ENCODE results near the gene ATG2A. TPM values are rescaled to one million over a fixed set of nuclear protein-coding genes. Genes with fewer than 3 reads are reported as not detected.

Gene ATG2A
- total RNA-seq, 6 donors from 2014 or later, result 24.6 to 59.2 (median 33.3) TPM

GRCh38 chr11:64906314-64906635, 10.7 kb downstream of the ATG2A start:
- 94 to 96% methylated on average over 8 to 10 of the region's 13 CpGs for WGBS, 2 donors
- Histone ChIP-seq H3K9me3 (no peaks in the 10 kb centered on the region), H3K4me1 (no peaks in the 10 kb centered on the region), H3K36me3 (peaks cover 39 to 99% (median 94%) of the 10 kb centered on the region in 4 donors), H3K27ac (no peak overlapping the region), H3K27me3 (no peaks in the 10 kb centered on the region), H3K4me3 (no peak overlapping the region)
- no peak for ATAC-seq (ENCODE audit: low FRiP score in 2 of 2)
- DNase-seq, result no peak
- no peak for TF ChIP-seq CTCF (IDR thresholded peaks at IDR 0.05)
- no peak for TF ChIP-seq POLR2AphosphoS5 (IDR thresholded peaks at IDR 0.05)
- TF ChIP-seq EP300 (IDR thresholded peaks at IDR 0.05), result no peak
- no peak for TF ChIP-seq POLR2A (IDR thresholded peaks at IDR 0.05)

GRCh38 chr11:64905516-64906313, 11.3 kb downstream of the ATG2A start:
- Histone ChIP-seq H3K4me3 (no peak overlapping the region), H3K27ac (no peak overlapping the region), H3K27me3 (no peaks in the 10 kb centered on the region), H3K36me3 (peaks cover 39 to 99% (median 91%) of the 10 kb centered on the region in 4 donors), H3K4me1 (no peaks in the 10 kb centered on the region), H3K9me3 (no peaks in the 10 kb centered on the region)
- ATAC-seq (ENCODE audit: low FRiP score in 2 of 2) (no peak), DNase-seq (no peak)
- 88 to 95% methylated on average over 9 to 25 of the region's 25 CpGs for WGBS, 2 donors
- TF ChIP-seq EP300 (IDR thresholded peaks at IDR 0.05) (no peak), POLR2AphosphoS5 (IDR thresholded peaks at IDR 0.05) (no peak), CTCF (IDR thresholded peaks at IDR 0.05) (no peak), POLR2A (IDR thresholded peaks at IDR 0.05) (no peak)

DNA sequence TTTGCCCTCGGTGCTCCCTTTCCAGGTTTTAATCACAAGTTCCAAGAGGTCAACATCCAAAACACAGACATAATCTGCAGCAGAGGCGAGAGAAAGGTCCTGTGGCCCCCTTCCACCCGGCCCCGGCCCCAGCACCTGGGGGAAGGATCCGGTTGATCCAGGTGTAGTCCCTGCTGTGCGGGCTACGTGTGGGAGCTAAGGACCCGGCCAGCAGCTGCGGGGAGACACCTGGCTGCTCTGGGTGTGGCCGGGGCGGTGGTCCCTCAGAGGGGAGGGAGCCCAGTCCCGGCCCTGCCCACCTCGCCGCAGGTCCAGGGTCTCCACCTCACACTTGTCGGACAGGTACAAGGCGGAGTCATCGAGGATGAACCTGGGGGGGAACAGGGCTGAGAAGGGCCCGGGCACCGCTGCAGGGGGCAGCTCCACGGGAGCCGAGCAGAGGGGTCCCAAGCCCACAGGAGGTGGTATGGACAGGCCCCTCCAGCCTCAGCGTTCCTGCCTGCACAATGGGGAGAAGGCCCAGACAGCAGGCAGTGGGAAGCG, 13.6 kb downstream of the ATG2A start:
- no peak for ATAC-seq (ENCODE audit: low FRiP score in 2 of 2)
- no peak for DNase-seq
- H3K4me3 ChIP-seq, result no peak overlapping the region
- no peaks in the 10 kb centered on the region for H3K4me1 ChIP-seq
- no peak overlapping the region for H3K27ac ChIP-seq
- peaks cover 44 to 99% (median 86%) of the 10 kb centered on the region in 4 donors for H3K36me3 ChIP-seq
- TF ChIP-seq CTCF (IDR thresholded peaks at IDR 0.05) (no peak), POLR2AphosphoS5 (IDR thresholded peaks at IDR 0.05) (no peak), POLR2A (IDR thresholded peaks at IDR 0.05) (no peak), EP300 (IDR thresholded peaks at IDR 0.05) (no peak)
- 95 to 96% methylated on average over 11 to 22 of the region's 23 CpGs for WGBS, 2 donors
- no peaks in the 10 kb centered on the region for H3K9me3 ChIP-seq
- H3K27me3 ChIP-seq, result no peaks in the 10 kb centered on the region

DNA sequence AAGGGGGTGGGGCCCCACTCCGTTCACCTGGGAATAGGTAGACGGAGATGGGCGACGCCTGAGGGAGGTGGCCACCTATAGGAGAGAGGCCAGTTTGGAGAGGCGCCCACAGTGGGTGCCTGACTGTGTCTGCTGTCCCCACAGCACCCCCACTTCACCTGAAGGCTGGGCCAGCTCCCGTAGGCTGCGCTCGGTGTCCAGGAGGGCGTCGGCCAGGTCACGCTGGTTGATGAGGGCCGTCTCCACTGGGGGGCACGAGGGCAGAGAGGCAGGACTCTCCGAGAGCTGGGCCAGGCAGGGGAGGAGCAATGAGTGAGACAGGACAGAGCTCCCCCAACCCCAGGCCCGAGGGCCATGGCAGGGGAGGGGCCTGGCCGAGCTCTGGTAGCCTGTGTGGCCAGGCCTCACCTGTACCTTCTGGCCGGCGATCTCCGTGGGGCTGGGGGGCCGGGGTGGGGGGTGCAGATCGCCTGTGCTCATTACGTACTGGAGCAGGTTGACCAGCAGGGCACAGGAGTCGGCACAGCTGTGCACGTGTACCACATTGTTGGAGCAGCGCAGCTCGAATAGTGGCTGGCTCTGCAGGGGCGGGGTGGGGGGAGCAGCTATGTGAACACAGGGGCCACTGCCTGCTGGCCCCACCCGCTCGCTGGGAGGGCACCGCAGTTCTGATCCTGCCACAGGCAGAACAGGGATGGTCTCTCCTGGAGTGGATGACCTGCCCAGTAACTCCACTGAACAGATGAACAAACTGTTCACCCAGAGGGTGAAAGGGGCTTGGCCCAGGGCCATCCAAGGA, 14.7 kb downstream of the ATG2A start:
- no peak for DNase-seq
- Histone ChIP-seq H3K27me3 (no peaks in the 10 kb centered on the region), H3K4me1 (no peaks in the 10 kb centered on the region), H3K9me3 (no peaks in the 10 kb centered on the region), H3K27ac (no peak overlapping the region), H3K36me3 (peaks cover 41 to 99% (median 87%) of the 10 kb centered on the region in 4 donors), H3K4me3 (no peak overlapping the region)
- 88 to 91% methylated on average over 11 to 26 of the region's 30 CpGs for WGBS, 2 donors
- ATAC-seq (ENCODE audit: low FRiP score in 2 of 2), result no peak
- TF ChIP-seq EP300 (IDR thresholded peaks at IDR 0.05) (no peak), CTCF (IDR thresholded peaks at IDR 0.05) (no peak), POLR2AphosphoS5 (IDR thresholded peaks at IDR 0.05) (no peak)
